ENCODE results near the gene OCSTAMP.

The OCSTAMP gene

DNA sequence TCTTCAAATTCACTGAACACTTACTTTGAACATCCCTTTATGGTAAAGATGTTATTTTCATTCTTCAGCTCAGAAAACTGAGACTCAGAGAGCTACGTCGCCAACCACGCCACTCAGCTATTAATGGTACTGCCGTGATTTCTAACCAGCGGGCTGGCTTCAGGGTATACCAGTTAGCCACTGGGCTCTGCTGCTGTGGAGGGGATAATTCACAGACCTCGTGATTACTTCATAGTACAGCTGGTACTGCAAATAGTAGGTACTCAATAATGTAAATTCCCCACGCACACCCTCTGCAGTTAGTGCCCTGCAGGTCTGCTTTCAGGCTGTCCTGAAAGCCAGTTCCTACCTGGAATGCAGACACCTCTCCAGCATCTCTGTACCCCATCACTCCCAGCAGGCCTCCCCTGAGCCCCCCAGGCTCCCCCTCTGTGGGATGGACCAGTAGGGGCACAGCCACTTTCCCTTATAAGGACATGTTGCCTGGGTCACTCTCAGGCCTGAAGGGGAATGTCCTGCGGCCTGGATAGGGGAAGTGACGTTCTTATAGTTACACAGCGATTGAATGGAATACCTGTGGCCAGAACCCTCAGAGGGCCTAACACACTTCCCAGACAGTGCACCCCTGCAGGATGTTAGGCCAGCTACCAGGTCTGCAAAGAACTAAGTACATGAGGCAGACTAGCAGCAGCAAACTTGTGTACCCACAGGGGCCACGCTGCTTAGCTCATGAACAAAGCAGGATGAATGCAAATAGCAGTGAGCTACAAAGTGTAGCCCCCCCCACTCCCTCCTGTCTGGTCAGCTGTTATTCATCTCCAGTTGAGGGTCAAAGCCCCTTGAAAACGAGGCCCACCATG is 1.3 kb upstream of the OCSTAMP start:
- DNase-seq = no peak

DNA sequence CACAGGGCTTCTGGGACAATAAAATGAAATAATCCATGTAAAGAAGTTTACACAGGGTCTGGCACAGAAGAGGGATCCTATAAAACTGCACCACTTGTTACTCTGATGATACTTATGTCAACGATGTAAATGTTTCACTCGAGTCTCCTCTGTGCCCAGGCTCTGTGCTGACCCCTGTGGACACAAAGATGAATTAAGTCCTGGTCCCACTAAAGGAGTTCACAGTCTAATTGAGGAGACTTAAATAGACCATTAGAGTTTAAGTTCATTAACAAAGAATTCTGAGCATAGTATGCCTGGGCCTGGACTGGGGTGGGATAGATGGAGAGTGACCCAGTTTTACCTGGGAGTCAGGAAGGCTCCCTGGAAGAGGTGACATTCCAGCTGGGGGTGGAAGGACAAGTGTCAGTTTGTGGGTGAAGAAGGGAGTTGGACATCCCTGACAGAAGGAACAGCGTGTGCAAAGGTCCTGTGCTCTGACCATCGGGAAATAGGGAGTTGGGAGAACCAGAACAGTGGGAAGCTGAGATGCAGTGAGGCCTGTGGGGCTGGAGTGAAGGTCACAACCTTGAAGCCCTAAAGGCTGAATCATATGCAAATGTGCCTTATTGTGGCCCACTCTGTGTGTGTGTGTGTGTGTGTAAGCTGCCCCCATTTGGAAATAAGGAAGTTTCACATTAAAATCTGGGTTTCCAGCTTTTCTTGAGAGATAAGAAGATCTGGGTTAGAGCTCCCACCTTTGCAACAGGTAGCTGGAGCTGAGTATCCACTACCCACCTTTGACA is 1.1 kb downstream of the OCSTAMP start:
- DNase-seq = no peak

DNA sequence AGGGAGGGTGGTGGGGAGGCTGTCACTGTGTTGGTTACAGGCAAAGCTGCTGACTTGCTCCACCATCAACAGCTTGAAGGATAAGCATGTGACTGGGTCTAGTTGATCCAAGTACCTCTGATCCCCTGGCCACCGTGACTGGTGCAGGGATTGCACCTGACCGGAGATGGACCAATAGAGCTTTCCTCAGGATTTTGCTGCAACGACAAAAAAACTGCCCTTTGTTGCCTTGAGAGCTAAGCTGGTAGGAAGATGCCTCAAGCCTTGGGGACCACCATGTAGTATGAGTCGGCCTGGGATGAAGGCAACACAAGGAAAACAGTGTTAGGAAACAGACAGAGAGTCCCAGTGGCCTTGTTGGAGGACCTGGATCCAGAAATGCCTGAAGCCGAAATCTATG is 1.8 kb downstream of the OCSTAMP start:
- no peak for DNase-seq

DNA sequence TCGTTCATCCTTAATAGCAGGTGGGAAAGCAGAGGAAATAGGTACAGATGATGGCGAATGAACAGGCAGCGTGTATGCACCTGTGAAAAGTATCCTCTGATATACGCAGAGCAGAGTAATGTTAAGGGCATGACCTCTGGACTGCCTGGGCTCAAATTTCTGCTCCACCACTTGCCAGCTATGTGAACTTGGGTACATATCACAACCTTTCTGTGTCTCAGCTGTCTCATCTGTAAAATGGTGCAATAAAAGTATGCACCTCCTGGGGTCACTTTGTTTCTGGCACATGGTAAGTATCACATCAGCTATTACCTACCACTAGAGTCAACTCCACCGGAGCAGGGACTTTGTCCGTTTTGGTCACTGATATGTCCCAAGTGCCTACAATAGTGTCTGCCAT is 2.5 kb downstream of the OCSTAMP start:
- DNase-seq = no peak

DNA sequence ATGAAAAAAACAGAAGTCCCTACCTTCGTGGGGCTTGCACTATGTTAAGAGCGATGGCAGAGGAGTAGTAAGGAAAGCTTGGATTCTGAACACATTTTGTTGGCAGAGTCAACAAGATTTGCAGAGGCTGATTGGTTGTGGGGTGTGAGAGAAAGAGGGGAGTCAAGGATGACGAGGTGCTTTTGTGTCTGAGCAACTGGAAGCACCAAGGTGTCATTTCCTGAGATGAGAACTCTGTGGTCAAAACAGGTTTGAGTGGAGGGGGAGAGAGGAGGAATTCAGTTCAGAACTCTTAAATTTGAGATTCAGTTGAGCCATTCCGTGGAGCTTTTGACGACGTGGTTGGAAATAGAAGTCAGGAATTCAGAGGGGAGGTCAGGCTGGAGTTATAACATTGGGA is 3.5 kb downstream of the OCSTAMP start:
- no peak for DNase-seq

DNA sequence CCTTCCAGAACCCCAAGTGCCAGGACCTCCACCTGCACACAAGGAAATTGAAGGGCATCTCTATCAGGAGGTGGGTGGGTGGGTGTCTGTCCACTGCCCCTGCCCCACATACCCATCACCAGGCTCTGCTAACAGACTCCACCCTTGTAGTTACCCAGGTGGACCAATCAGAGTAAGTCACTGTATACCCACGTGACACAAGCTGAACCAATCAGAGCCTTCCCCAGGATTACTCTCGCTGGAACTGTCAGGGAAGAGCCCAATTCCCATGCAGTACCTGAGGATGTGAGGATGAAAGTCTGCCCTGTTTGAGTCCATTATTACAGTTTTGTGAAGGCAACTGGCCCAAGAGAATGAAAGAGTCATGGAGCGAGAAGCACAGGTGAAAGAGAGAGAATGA is 4.2 kb downstream of the OCSTAMP start:
- DNase-seq = no peak

DNA sequence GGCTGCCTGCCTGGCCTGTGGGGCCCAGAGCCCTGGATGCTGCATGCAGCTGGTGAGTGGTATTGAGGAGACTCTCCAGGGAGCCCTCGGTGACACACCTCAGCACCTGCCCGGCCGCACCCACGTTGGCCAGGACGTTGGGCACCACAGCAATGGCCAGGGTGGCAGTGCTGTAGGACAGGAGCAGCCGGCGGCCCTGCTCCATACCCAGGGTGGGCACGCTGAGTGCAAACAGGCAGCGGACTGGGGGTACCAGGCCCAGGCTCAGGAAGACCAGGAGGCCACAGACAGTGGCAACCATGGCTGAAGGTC is 4.7 kb downstream of the OCSTAMP start:
- no peak for DNase-seq

DNA sequence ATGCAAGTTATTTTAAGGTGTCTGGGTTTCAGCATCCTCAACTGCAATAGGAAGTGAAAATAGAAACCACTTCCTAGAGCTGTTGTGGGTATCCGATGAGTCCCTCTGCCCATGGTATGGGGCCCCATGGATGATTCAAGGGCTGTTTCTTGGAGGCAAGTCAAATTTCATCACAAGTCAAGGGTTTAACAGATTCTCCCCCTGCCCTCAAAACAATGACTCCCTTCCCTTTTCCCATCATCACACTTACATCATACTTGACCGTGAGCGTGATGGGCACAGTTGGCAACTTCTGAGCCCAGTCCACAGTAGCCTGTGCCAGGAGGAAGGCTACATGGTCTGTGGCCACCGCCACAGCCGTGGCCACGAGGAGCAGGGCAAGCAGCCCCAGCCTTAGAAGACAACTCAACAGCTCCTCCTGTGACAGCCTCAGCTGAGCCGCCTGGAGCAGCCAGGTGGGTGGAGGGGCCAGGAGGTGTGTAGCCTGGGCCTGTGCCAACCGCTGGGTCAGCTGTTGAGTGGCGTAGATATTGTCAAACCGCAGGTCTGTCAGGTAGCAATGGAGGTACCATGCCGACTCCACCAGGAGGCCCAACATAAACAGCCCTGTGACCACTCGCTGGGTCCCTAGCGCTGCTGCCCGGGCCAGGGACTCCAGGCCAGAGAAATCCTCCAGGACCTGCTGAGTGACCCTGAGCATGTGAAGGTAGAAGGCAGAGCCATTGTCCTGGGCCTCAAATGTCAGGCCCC is 5.2 kb downstream of the OCSTAMP start:
- DNase-seq = no peak

DNA sequence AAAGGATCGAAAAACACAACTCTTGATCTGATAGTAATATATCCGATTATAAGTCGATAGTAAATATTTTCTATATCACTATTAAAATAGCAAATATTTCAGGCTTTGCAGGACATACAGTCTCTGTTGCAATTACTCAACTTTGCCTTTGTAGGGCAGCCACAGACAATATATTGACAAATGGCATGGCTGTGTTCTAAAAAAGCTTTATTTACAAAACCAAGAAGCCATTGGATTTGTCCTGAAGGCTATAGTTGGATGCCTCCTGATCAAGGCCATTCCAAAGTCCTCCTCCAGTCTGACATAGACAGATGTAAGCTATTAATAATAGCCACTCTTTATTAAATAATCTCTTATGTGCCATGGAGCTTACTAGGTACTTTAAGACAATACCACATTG is 5.9 kb downstream of the OCSTAMP start:
- DNase-seq = no peak

DNA sequence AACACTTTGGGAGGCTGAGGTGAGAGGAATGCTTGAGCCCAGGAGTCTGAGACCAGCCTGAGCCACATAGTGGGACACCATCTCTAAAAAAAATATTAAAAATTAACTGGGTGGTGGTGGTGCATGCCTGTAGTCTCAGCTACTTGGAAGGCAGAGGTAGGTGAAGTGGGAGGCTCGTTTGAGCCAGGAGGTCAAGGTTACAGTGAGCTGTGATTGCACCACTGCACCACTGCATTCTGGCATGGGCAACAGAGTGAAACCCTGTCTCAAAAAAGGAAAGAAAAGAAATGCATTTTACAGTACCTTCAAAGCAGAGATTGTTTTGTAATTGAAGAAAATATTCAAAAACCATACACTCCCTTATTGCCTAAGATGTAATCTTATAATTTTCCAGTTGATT is 6.5 kb downstream of the OCSTAMP start:
- no peak for DNase-seq

DNA sequence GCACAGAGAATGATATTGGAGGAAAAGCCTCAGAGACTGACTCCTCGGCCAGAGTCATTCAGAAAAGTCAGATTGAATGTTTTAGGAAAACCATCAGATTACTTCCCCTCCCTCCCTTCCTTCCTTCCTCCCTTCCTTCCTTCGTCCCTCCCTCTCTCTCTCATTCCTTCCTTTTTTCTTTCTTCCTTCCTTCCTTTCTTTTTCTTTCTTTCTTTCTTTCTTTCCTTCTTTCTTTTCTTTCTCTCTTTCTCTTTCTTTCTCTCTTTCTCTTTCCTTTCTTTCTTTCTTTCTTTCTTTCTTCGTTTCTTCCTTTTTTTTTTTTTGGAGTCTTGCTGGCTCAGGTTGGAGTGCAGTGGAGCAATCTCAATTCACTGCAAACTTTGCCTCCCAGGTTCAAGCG is 7.4 kb downstream of the OCSTAMP start:
- no peak for DNase-seq

DNA sequence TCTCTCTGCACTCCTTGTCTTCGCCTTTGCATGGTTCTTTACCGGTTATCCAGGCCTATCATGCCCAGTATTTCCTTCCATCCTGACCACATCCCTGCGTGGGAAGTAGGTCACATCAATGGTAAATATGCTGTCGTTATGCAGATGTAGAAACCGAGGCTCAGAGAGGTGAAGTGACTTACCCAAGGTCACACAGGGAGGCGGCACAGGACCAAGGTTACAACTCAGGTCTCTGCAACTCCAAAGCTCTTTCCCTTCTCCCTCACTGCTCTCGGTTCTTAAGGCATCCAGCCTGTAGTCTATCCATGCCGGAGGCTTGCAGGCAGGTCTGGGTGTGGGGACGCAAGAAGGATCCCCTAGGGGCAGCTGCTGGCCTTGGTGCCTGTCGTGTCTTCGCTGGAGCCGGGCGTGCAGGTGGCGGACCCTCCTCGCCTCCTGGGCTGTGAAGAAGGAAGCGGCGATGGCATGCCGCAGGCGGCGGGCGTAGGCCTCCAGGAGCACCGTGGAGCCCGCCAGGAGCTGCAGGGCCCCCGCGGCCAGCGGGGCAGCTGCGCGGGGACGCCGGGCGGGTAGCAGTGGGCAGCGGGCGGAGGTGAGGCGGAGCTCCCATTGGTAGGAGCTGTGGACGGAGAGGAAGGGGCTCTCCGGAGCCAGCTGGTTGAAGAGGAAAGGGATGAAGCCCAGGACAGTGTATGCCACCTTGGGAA is 9.1 kb downstream of the OCSTAMP start:
- DNase-seq = no peak

DNA sequence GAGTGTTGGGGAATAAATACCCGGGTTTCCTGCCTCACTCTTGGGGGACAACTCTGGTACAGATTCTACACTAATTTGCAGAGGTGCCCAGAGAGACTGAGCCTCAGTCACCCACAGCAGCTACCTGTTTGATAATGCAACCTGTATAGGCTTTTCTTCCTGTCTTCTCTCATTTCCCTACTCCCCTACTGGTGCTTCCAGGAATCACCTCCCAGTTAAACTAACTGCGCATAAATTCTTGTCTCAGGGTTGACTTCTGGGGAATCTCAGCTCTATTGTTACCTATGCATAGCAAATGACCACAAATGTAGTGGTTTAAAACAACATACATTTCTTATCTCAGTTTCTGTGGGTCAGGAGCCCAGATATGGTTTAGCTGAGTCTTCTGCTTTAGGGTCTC is 11.3 kb downstream of the OCSTAMP start:
- no peak for DNase-seq

DNA sequence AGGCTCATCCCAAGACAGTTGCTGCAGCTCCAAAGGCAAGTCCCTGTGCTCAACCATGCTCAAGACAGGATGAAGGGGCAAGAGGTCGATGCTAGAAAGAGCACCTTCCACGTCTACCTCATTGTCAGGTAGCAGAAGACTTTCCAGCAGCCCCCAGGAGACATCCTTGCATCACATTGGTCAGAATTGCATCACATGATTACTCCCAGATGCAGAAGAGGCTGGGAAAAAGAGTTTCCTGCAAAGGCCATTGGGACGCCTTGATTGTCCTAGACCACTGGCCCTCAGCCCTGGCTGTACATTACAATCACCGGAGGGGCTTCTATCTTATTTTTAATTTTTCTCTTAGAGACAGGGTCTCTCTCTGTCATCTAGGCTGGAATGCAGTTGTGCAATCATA is 19.8 kb downstream of the OCSTAMP start:
- no peak for DNase-seq

DNA sequence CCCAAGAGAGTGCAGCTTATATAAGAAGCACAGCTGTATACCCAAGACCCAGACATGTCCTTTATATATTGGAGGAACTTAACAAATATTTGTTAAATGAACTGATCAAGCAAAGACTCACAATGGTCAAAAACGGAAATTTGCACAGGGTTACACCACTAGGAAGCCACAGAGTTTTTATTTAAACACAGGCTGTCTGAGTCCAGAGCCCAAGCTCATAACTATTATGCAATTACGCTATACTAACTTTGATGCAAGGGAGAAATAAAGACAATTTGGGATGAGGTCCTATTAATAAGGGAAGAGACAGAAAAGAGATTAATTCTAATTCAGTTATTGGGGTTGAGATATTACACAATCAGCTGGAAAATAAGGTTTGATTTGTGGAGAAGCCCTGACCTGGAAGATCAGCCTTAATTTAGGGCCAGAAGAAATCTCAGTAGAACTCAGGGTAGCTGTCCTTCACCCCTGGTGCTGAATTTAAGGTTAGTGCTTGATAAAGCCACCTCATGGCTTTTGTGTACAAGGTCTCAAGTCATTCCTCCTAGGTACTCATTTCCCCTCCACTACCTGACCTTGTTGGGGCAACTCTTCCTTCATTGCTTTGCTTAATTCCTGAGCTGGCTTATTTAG is 26.6 kb downstream of the OCSTAMP start:
- no peak for DNase-seq

DNA sequence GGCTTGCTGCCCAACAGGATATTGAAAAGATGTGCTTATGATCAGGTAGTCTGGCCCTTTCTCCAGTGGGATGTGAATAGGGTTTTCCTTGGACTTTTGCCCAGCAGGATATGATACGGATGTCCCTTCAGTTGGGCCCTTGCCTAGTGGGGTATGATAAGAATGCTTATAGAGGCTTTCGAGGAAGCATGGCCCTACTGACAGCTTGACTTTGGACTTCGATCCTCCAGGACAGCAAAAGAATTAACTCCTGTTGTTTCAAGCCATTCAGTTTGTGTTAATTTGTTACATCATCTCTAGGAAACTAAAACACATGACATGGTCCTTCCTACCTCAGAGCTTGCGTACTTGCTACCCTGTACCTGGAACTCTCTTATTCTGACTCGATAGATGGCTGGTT is 27.3 kb downstream of the OCSTAMP start:
- no peak for DNase-seq

DNA sequence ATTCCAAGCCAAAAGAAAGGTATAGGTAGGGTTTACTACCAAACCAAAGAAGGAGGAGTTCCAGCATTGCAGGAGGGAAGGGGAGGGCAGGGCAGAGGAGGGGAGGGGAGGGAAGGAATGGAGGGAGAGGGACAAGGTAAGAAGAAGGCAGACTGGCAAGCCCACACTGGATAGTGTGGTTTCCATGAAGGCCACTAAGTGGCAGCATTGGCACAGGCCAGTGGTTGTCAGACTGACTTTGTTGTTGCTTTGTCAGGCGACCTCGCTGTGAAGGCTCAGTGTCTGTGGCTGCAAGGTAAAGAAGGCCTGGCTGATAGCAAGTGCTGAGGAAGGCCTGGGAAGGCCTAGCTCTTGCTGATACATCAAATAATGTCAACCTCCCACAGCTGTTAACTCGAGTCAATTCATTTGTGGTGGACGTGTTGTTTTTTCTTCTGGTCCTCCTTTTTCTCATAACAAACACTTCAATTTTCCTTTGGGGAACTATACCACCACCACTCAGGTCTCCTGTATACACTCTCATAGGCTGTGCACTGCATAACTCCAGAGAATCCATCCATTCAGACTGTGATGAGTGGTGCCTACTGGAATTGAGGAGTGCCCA is 29.4 kb downstream of the OCSTAMP start:
- DNase-seq = peak; percentile 30

DNA sequence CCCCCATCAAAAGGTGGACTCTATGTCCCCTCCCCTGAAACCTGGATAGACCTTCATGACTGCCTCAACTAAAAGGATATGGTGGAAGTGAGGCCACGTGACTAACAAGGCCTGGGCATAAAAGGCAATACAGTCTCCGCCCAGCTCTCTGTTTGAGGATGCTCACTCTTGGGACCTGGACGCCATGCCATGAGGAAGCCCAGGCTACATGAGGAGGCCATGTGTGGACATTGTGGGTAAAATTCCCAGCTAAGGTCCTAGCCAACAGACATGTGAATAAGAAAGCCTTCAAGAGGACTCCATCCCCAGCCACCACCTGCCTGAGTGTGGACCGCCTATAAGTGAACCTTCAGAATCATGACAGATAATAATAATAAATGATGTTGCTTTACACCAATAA is 29.9 kb downstream of the OCSTAMP start:
- no peak for DNase-seq

DNA sequence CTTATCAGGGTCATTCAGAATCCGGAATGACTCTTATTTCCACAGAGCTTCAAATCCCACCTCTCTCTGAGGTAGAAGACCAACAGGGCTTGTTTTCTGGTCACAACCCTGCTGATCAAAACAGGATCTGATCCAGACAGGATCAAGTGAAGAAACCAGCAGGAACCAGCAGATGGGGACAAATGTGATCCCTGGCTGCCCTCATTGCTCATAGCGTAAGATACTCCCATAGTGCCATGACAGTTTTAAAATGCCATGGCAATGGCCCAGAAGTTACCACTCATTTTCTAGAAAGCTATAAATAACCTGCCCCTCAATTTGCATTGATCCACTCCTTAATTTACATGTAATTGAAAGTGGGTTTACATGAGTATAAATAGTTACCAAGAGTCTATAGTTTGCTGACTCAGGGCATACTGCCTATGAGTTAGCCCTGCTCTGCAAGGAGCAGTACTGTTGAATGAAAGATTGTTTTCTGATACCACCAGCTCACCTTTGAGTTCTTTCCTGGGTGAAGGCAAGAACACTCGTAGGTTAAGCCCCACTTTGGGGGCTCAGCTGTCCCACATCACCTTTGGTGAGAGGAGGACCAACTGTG is 30.9 kb downstream of the OCSTAMP start:
- DNase-seq = no peak

DNA sequence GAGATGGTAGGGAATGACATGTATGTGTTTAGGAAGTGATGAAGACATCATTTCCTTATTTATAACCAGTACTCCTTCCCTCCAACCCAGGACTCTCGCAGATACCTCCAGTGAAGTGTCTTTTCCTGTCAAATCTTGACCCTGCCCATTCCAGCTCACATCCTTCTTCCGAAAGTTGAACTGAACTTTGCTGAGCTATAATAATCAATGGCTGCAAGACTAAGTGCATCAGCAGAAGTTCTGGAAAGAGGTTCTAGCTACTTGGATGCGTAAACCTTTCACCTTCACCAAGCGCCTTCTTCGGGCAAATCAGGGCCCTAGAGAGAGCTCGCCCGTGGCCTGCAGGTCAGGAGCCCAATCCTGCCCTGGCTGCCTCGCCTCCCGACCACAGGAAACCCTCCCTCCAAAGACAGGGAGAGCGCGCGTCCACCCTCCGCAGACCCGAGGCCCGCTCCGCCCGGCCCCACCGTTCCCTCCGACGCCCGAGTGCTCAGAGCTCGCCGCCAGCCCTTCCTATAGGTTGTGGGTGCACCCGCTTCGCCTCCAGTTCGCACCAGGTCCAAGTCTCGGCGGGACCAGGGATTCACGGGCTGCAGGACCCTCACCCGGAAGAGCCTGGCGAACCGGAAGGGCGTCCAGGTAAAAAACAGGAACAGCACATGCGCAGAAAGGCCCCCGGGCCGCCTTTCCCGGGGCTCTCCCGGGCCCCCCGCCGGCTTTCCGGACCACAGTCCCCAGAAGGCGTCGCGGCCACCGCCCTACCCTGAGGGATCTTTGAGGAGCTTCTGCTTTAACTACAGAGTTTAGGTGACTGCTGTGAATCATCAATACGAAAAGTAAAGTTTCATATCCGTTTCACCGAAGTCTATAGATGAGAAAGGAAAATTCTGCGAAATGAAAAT is 37.3 kb downstream of the OCSTAMP start, which contains the start of gene ZNF334:
Gene ZNF334, minus strand, starts transcription at position 617 of the 902 bp plus-strand sequence. CDS start 1,457 bp downstream, outside the sequence.
- peak; percentile 59 for DNase-seq

DNA sequence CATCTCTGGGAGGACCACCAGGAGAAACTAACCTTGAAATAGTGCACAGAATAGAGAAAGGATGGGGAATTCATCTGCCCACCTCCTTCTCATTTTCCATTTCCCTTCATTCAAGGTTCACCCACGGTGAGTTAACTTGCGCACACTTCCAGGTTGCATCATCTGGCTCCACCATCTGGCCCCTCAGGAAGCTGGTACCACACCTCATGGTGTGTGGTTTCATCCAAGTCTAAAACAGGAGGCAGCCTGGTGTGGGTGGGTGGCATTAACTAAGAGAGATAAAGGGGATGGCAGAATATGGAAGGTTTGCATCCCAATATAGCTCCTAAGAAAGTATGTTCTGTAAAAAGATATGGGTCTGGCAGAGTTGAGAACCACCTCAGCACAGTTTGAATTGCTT is 40.9 kb downstream of the OCSTAMP start:
- no peak for DNase-seq

Measured in kidney glomerular epithelial cell (primary cell).